AG09319 (cell line): ENCODE measurements around the gene CRHBP.

Source experiments
- DNase-seq: peaks from one replicate; pipeline ENCODE4 v3.0.0-alpha.2; 2010; ENCODE audit warnings: low read depth; ENCODE audit errors: extremely low read depth
- TF ChIP-seq, protein P1 (sequence below): IDR thresholded peaks from 2 replicates; pipeline ENCODE4 v1.5.1; 2011; ENCODE audit warnings: low read depth, mild to moderate bottlenecking, inconsistent platforms, low read length, moderate library complexity

CRHBP gene

DNA sequence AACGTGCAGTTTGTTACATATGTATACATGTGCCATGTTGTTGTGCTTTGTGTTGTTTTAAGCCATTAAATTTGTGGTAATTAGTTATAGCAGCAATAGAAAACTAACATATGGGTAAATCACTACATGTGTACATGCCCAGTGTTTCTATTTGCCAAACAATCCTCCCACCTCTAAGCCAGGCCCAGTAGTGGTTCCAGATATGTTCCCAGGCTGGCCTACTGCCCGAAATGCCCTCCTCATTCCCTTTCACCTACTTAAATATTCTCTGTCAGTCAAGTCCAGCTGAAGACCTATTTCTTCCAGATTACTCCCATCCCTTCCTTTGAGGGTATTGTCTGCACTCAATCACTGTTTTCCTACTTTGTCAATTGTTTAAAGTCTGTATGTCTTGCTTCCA is 53.3 kb downstream of the CRHBP start:
- TF ChIP-seq, protein P1, sequence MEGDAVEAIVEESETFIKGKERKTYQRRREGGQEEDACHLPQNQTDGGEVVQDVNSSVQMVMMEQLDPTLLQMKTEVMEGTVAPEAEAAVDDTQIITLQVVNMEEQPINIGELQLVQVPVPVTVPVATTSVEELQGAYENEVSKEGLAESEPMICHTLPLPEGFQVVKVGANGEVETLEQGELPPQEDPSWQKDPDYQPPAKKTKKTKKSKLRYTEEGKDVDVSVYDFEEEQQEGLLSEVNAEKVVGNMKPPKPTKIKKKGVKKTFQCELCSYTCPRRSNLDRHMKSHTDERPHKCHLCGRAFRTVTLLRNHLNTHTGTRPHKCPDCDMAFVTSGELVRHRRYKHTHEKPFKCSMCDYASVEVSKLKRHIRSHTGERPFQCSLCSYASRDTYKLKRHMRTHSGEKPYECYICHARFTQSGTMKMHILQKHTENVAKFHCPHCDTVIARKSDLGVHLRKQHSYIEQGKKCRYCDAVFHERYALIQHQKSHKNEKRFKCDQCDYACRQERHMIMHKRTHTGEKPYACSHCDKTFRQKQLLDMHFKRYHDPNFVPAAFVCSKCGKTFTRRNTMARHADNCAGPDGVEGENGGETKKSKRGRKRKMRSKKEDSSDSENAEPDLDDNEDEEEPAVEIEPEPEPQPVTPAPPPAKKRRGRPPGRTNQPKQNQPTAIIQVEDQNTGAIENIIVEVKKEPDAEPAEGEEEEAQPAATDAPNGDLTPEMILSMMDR, result no peak
- DNase-seq, result no peak

DNA sequence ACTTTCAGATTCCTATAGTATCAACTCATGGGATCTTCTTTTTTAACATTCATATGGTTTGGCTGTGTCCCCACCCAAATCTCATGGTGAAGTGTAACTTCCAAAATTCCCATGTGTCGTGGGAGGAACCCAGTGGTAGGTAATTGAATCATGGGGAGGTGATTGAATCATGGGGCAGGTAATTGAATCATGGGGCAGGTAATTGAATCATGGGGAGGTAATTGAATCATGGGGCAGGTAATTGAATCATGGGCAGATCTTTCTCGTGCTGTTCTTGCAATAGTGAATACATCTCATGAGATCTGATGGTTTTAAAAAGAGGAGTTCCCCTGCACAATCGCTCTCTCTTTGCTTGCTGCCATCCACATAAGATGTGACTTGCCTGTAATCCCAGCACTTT is 55.6 kb downstream of the CRHBP start:
- no peak for DNase-seq
- TF ChIP-seq, protein P1, result no peak

DNA sequence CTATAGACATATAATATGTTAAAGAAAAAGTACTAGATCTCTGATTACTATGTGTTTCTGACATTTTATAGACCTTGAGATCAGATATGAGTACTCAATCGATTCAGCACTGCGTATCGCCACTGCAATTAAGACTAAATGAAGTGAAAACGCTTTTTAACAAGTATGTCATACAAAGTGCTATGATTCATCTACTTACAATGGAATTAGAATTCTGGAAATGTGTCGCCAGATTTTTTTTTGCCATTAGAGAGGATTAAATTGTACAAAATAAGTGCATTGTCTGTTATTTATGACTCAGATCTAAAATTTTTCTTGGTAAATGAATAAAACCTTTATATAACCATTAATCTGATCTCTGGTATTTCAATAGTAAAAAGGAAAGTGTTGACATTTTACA is 57.4 kb downstream of the CRHBP start:
- TF ChIP-seq, protein P1, result no peak
- DNase-seq, result no peak

DNA sequence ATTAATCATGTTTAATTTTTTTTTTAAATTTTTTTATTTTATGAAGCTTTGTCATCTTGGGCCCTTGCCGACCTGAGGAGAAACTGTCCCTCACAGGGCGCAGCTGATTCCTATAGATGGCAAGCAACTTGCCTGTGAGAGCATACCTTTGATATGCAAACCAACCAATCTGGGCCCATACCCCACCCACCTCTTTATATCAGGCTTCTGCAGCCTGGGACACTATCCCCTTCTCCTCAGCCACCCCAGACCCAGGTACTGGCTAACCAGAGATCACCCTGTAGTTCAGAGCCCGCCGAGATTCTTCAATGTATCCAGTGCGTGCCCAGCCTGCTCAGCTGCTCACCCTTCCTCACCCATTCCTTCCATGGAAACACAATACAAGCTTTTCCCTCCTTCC is 58.7 kb downstream of the CRHBP start:
- TF ChIP-seq, protein P1, result no peak

DNA sequence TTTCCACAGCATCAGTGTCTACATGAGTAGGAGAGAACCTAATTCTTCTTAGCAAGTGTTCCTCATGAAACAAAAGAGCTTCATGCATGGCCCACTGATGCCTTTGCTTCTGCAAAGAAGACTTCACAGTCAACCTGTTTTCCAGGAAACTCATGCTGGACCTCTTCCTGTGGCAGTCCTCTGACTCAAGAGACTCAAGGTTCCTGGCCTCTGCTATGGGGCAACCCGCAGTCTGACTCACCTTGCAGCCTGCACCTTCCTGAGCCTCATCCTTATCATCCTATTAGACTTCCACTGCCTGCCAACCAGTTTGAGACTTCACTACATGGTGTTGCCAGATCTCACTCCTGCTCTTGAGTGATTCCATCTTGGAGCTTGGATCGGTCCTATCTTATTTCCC is 59.8 kb downstream of the CRHBP start:
- no peak for DNase-seq

More for the DNA sequence above, 58.7 kb downstream of the CRHBP start:
- no peak for DNase-seq

DNA sequence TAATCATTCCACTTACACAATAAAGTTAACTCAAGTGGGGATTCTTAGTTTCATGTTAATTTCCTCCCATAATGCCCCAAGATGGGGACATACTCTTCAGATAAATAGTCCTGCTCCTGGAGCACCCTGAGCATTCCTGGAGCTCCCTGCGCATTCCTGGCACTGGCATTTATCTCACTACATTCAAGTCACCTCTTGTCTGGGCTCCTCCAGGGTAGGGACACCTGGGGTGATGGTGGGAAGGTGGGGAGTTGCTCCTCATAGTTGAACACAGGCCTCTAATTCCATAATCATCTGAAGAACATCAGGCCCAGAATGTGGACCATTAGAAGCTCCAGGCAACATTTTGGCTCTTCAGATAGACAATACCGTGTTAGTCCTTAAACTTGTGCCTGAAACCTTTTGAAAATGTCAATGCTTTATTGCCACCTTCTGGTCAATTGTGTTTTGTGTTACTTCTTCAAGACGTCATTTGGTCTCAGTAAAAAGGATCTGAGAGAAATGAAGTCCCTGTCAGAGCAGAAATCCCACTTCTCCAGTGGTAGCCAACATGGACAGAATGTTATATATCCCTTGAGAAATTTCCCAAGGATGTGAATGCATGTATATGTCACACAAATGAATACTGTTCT is 63.2 kb downstream of the CRHBP start:
- TF ChIP-seq, protein P1, result peak; percentile 25
- DNase-seq, result peak; percentile 25

More for the DNA sequence above, 59.8 kb downstream of the CRHBP start:
- TF ChIP-seq, protein P1, result no peak

DNA sequence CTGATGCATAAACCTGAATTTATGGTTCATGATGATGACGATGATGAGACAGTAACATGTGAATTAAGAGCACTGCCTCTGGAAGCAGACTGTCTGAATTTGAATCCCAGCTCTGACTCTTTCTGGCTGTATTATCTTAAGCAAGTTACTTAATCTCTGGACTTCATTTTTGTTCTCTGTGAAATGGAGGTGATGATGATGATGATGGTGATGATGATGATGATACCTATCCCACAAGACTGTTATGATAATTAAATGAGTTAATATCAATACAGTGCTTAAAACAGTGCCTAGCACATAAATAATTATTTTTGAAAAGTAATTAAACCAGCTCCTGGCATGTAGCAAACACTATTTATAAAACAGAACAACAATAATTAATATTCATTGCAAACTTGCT is 64.1 kb downstream of the CRHBP start:
- no peak for DNase-seq
- TF ChIP-seq, protein P1, result no peak
